Astrocyte of the cerebellum (primary cell): Measurements from ENCODE around the gene CNOT11.
"Not testable (repeated sequence)": the region's sequence is repeated elsewhere in the genome, so short reads cannot be mapped to it uniquely, and the experiment has no call there.

Source experiments
- DNase-seq: peaks from one replicate; pipeline ENCODE4 v3.0.0-alpha.2; 2011; ENCODE audit warnings: low read depth
- H3K4me3 ChIP-seq: 2 replicates; pipeline ENCODE4 v1.5.1; 2011; ENCODE audit warnings: mild to moderate bottlenecking, low read depth, low read length, moderate library complexity
- in situ Hi-C: cut with HindIII; loops from 2 replicates; pipeline ENCODE4 v1.10.0; 2017; ENCODE audit warnings: low sequenced_read_pairs
- TF ChIP-seq, protein P1 (sequence below): IDR thresholded peaks from 2 replicates; pipeline ENCODE4 v1.5.1; 2012; ENCODE audit warnings: low read length, low read depth, moderate library complexity, mild to moderate bottlenecking; ENCODE audit errors: missing control alignments

CNOT11 gene

DNA sequence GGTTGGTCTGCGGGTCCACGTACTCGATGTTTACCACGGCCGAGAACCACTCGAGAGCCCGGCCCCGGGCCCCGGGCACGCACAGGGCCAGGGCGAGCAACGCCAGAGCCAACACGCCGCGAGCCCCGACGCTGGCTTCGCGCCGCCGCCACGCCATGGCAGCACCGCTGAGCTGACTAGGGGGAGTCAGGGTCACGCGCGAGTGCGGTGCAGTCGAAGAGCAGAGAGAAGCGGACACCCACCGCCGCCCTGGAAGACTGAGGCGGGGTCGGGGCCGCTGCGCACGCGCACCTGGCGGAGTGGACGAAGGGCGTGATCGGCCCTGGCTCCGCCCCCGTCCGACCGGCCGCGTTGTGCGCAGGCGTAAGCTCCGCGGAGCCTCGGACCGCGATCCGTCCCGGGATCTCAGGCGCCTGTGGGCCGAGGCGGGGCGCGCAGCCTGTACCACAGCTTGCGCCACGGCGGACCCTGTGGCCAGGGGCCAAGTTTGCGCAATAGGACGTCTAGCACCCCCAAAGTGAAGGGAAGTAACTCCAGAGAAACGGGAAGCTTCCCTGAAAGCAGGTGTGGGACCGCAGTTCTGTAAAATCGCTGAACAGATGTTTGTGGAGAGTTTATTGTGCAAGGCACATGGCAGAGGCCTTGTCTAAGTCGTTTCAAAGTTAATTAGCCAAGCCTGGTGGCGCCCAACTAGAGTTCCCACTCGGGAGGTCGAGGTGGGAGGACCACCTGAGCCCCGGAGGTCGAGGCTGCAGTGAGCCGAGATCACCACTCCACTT is 55.9 kb downstream of the CNOT11 start, which contains the start of gene RNF149:
RNF149 (minus strand) TSS at position 270 of the 779 bp plus-strand sequence; CDS start at position 157, 113 bp downstream.
- DNase-seq = peak; percentile 66
- in situ Hi-C loops = no loop called here
- TF ChIP-seq, protein P1, sequence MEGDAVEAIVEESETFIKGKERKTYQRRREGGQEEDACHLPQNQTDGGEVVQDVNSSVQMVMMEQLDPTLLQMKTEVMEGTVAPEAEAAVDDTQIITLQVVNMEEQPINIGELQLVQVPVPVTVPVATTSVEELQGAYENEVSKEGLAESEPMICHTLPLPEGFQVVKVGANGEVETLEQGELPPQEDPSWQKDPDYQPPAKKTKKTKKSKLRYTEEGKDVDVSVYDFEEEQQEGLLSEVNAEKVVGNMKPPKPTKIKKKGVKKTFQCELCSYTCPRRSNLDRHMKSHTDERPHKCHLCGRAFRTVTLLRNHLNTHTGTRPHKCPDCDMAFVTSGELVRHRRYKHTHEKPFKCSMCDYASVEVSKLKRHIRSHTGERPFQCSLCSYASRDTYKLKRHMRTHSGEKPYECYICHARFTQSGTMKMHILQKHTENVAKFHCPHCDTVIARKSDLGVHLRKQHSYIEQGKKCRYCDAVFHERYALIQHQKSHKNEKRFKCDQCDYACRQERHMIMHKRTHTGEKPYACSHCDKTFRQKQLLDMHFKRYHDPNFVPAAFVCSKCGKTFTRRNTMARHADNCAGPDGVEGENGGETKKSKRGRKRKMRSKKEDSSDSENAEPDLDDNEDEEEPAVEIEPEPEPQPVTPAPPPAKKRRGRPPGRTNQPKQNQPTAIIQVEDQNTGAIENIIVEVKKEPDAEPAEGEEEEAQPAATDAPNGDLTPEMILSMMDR = no peak
- H3K4me3 ChIP-seq = peak within 1 kb of the TSS; percentile 59

DNA sequence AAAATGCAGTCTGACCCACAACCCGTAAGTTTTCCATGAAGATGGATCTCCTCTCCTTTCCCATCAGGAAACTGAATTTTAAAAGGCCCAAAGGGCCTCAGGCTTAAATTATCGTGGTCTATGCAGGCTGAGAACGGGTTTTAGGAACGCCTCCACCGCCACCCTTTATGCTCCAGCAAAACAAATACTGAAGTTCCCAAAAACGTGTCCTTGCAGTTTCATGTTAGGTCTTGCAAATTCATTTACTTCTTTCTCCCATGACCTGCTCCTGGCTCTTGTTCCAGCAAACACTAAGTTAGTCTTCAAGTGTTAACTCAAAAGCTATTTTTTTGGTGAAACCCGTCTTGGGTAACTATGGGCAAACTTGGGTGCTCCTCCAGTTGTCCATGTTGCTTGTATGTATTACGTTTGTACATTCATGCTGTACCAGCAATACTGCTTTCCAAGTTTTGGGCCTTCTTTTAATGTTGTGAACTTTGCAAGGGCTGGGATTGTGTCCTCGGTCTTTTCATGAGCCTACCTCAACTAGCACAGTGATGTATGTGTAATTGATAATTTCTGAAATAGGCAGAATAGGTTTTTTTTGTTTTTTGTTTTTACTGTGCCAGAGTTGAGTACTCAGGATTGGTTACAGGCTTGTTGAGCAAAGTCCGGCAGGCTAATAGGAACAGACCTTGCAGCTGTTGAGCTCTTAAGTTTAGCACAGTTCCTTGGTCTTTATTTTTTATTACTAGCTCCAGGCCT is 57.6 kb downstream of the CNOT11 start:
- DNase-seq = no peak
- in situ Hi-C loops = no loop called here
- TF ChIP-seq, protein P1 = no peak
- H3K4me3 ChIP-seq = no peak overlapping the region

DNA sequence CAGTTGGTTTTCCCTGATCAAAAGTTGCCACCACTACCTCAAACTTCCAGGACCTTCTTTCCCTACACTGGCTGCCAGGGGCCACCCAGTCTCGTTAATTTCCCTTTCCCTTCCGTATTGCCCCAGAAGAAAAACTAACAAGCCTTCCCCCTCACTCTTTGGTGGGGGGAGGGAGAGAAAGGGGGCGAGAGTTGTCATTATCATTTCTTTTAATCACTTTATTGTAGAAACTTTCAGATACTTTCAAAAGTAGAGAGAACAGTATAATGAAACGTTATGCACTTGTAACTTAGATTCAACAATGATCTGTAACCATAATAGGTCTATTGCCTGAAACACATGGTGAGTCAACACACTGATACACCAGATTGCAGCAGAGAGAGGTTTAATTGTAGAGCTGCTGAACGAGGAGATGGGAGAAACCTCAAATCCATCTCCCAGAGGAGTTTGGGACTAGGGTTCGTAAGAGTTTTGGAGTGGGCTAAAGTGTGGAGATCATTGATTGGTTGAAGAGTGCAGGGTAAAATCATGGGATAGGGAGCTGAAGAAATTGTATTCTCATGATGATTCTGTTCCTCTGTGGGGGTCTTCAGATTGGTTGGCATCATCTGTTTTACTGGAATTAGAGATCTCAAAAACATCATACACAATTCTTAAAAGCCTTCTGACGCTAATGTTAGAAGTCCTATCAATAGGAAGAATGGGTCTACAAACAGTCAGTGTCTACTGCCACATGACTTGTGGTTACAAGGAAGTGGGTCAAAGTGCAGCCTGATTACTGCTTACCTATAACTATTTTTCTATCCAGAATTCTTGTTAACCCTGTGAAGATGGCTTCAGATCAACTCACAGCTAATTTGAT is 58.4 kb downstream of the CNOT11 start:
- H3K4me3 ChIP-seq = no peak overlapping the region
- DNase-seq = no peak
- TF ChIP-seq, protein P1 = no peak
- in situ Hi-C loops = no loop called here

DNA sequence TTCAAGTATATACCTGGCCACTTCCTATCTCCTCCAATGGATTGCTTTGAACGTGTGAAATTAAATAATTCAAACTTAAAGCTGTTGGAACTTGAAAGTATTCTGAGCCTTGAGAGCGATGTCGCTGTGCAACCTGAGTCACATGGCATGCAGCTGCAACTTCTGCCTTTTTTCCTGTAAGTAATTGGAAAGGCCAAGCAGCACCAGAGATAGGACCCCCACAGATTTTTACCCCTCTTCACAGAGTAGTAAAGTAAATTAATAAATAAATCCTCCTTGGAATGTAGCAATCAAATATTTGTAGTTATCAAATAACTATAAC is 59.0 kb downstream of the CNOT11 start:
- DNase-seq = no peak
- in situ Hi-C loops = no loop called here
- no peak overlapping the region for H3K4me3 ChIP-seq
- TF ChIP-seq, protein P1 = no peak

DNA sequence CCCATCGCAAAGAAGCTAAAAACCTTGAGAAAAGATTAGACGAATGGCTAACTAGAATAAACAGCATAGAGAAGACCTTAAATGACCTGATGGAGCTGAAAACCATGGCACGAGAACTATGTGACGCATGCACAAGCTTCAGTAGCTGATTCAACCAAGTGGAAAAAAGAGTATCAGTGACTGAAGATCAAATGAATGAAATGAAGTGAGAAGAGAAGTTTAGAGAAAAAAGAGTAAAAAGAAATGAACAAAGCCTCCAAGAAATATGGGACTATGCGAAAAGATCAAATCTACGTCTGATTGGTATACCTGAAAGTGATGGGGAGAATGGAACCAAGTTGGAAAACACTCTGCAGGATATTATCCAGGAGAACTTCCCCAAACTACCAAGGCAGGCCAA is 63.9 kb downstream of the CNOT11 start:
- in situ Hi-C loops, H3K4me3 ChIP-seq, DNase-seq: not testable (repeated sequence)
